ENCODE measurements around the gene PRDM1.

Gene PRDM1

GRCh38 chr6:106090001-106090400 is 3.9 kb downstream of the PRDM1 start:
- no peak for TF ChIP-seq CTCF (IDR thresholded peaks at IDR 0.05)
- H3K4me3 Mint-ChIP-seq: peak overlapping the region; percentile 62
- no peak overlapping the region for H3K27ac Mint-ChIP-seq
- H3K36me3 Mint-ChIP-seq (ENCODE audit: low read depth): peaks cover 39% of the 10 kb centered on the region
- H3K27me3 Mint-ChIP-seq (ENCODE audit: low read depth, poor library complexity): no peaks in the 10 kb centered on the region
- peaks cover 83% of the 10 kb centered on the region for H3K4me1 Mint-ChIP-seq
- no peak for DNase-seq
- no peaks in the 10 kb centered on the region for H3K9me3 Mint-ChIP-seq

- Mint-ChIP-seq H3K9me3 (no peaks in the 10 kb centered on the region), H3K4me3 (no peak overlapping the region), H3K4me1 (peaks cover 72% of the 10 kb centered on the region), H3K27ac (no peak overlapping the region), H3K36me3 (ENCODE audit: low read depth) (peaks cover 61% of the 10 kb centered on the region), H3K27me3 (ENCODE audit: low read depth, poor library complexity) (no peaks in the 10 kb centered on the region)
- no peak for TF ChIP-seq CTCF (IDR thresholded peaks at IDR 0.05)
- DNase-seq: no peak
Measured at GRCh38 chr6:106092279-106092678, 6.1 kb downstream of the PRDM1 start.

- Mint-ChIP-seq H3K27me3 (ENCODE audit: low read depth, poor library complexity) (peaks cover 6% of the 10 kb centered on the region), H3K4me1 (peaks cover 72% of the 10 kb centered on the region), H3K36me3 (ENCODE audit: low read depth) (peaks cover 66% of the 10 kb centered on the region), H3K4me3 (no peak overlapping the region), H3K27ac (peak overlapping the region; percentile 55), H3K9me3 (no peaks in the 10 kb centered on the region)
- no peak for DNase-seq
- no peak for TF ChIP-seq CTCF (IDR thresholded peaks at IDR 0.05)
Measured at GRCh38 chr6:106094261-106094963, 8.3 kb downstream of the PRDM1 start.

- H3K36me3 Mint-ChIP-seq (ENCODE audit: low read depth): peaks cover 68% of the 10 kb centered on the region
- peaks cover 69% of the 10 kb centered on the region for H3K4me1 Mint-ChIP-seq
- no peak overlapping the region for H3K4me3 Mint-ChIP-seq
- DNase-seq: no peak
- H3K9me3 Mint-ChIP-seq: no peaks in the 10 kb centered on the region
- no peak for TF ChIP-seq CTCF (IDR thresholded peaks at IDR 0.05)
- peaks cover 10% of the 10 kb centered on the region for H3K27me3 Mint-ChIP-seq (ENCODE audit: low read depth, poor library complexity)
- H3K27ac Mint-ChIP-seq: no peak overlapping the region
Measured at GRCh38 chr6:106094964-106095335, 8.8 kb downstream of the PRDM1 start.

GRCh38 chr6:106097411-106098231 is 11.5 kb downstream of the PRDM1 start:
- no peak for TF ChIP-seq CTCF (IDR thresholded peaks at IDR 0.05)
- DNase-seq: no peak
- Mint-ChIP-seq H3K36me3 (ENCODE audit: low read depth) (peaks cover 64% of the 10 kb centered on the region), H3K9me3 (no peaks in the 10 kb centered on the region), H3K4me3 (peak overlapping the region; percentile 66), H3K27ac (peak overlapping the region; percentile 57), H3K4me1 (peaks cover 67% of the 10 kb centered on the region), H3K27me3 (ENCODE audit: low read depth, poor library complexity) (peaks cover 23% of the 10 kb centered on the region)
